GM18858 (cell line): Measurements from ENCODE around the gene BORA.
"Not testable (repeated sequence)": the region's sequence is repeated elsewhere in the genome, so short reads cannot be mapped to it uniquely, and the experiment has no call there.

ENCODE experiments used
- ATAC-seq: cut with Tn5 transposase; IDR thresholded peaks from one replicate; pipeline ENCODE4 v1.9.1; 2021; ENCODE audit not compliant: unreplicated experiment

The BORA gene

GRCh38 chr13:72727417-72728289, at the start of gene BORA, which contains the start of gene MZT1:
Gene BORA (plus strand): TSS chr13:72727923. CDS start chr13:72728941, 1,018 bp downstream.
Gene MZT1 (minus strand): TSS chr13:72727629. CDS start chr13:72727602, 27 bp downstream.
- ATAC-seq: peak; percentile 94

GRCh38 chr13:72678312-72678711, 49.4 kb upstream of the BORA start:
- ATAC-seq: no peak

GRCh38 chr13:72680353-72680752, 47.4 kb upstream of the BORA start:
- ATAC-seq: no peak

GRCh38 chr13:72686766-72687165, 41.0 kb upstream of the BORA start:
- ATAC-seq: no peak

- no peak for ATAC-seq
Measured at GRCh38 chr13:72689181-72689696, 38.5 kb upstream of the BORA start.

- no peak for ATAC-seq
Measured at GRCh38 chr13:72692884-72693514, 34.7 kb upstream of the BORA start.

GRCh38 chr13:72693832-72694231, 33.9 kb upstream of the BORA start:
- ATAC-seq: no peak

- ATAC-seq: no peak
Measured at GRCh38 chr13:72694314-72694713, 33.4 kb upstream of the BORA start.

GRCh38 chr13:72696579-72696978, 31.1 kb upstream of the BORA start:
- ATAC-seq: no peak

GRCh38 chr13:72698164-72698563, 29.6 kb upstream of the BORA start:
- no peak for ATAC-seq

- no peak for ATAC-seq
Measured at GRCh38 chr13:72700509-72700908, 27.2 kb upstream of the BORA start.

- ATAC-seq: no peak
Measured at GRCh38 chr13:72716776-72717175, 10.9 kb upstream of the BORA start.

- not testable (repeated sequence) for ATAC-seq
Measured at GRCh38 chr13:72726185-72726584, 1.5 kb upstream of the BORA start.

GRCh38 chr13:72726726-72727416, 852 bp upstream of the BORA start:
- ATAC-seq: peak; percentile 8

GRCh38 chr13:72728290-72728605, 525 bp downstream of the BORA start:
- ATAC-seq: no peak

GRCh38 chr13:72737033-72737432, 9.3 kb downstream of the BORA start:
- ATAC-seq: no peak

GRCh38 chr13:72740015-72740414, 12.3 kb downstream of the BORA start:
- ATAC-seq: no peak

- peak; percentile 63 for ATAC-seq
Measured at GRCh38 chr13:72745260-72745659, 17.5 kb downstream of the BORA start.

- ATAC-seq: no peak
Measured at GRCh38 chr13:72751220-72751619, 23.5 kb downstream of the BORA start.

GRCh38 chr13:72754111-72754510, 26.4 kb downstream of the BORA start:
- ATAC-seq: no peak

GRCh38 chr13:72757792-72758535, 30.2 kb downstream of the BORA start:
- no peak for ATAC-seq
